Liver (tissue), 3 donors: ENCODE measurements around the gene INPPL1.
"Not testable (repeated sequence)": the region's sequence is repeated elsewhere in the genome, so short reads cannot be mapped to it uniquely, and the experiment has no call there.

Experiments
- ATF3 ChIP-seq: IDR thresholded peaks from 2 replicates; pipeline ENCODE4 v1.6.1; 2016; ENCODE audit warnings: antibody characterized with exemption
- CTCF ChIP-seq: fragments of 150-350 bp; IDR thresholded peaks from 2 replicates; pipeline ENCODE4 v1.5.1; 2017; ENCODE audit warnings: improper control_type of control experiment, low read depth, low read length; ENCODE audit not compliant: missing input control
- FOXA1 ChIP-seq: IDR thresholded peaks from 2 replicates; pipeline ENCODE4 v1.6.1; 2016; ENCODE audit warnings: antibody characterized with exemption
- GABPA ChIP-seq, 2 donors: IDR thresholded peaks in 1 of 2; conservative IDR thresholded peaks in 1 of 2; 2 replicates each; pipeline ENCODE4 v1.6.1; 2016; ENCODE audit warnings: antibody characterized with exemption in 2 of 2, mild to moderate bottlenecking in 1 of 2, moderate library complexity in 1 of 2
- HNF4A ChIP-seq, 2 donors: conservative IDR thresholded peaks; 2 replicates each; pipeline ENCODE4 v1.6.1; 2016; ENCODE audit warnings: antibody characterized with exemption in 2 of 2, mild to moderate bottlenecking in 2 of 2
- HNF4G ChIP-seq: IDR thresholded peaks from 2 replicates; pipeline ENCODE4 v1.6.1; 2016; ENCODE audit warnings: antibody characterized with exemption
- MAX ChIP-seq: IDR thresholded peaks from 2 replicates; pipeline ENCODE4 v1.6.1; 2016; ENCODE audit warnings: antibody characterized with exemption
- NR2F2 ChIP-seq: IDR thresholded peaks from 2 replicates; pipeline ENCODE4 v1.6.1; 2016; ENCODE audit warnings: antibody characterized with exemption
- RAD21 ChIP-seq, 2 donors: IDR thresholded peaks; 2 replicates each; pipeline ENCODE4 v1.6.1; 2016; ENCODE audit warnings: antibody characterized with exemption in 2 of 2, mild to moderate bottlenecking in 2 of 2
- REST ChIP-seq: IDR thresholded peaks from 2 replicates; pipeline ENCODE4 v1.6.1; 2016; ENCODE audit warnings: antibody characterized with exemption, mild to moderate bottlenecking
- SP1 ChIP-seq: IDR thresholded peaks from 2 replicates; pipeline ENCODE4 v1.6.1; 2018; ENCODE audit warnings: antibody characterized with exemption, mild to moderate bottlenecking
- TAF1 ChIP-seq: conservative IDR thresholded peaks from 2 replicates; pipeline ENCODE4 v1.6.1; 2016; ENCODE audit warnings: antibody characterized with exemption, mild to moderate bottlenecking
- ZBTB33 ChIP-seq: IDR thresholded peaks from 2 replicates; pipeline ENCODE4 v1.6.1; 2016; ENCODE audit warnings: antibody characterized with exemption
- donor health status: healthy.
- donor health status: healthy.

DNA sequence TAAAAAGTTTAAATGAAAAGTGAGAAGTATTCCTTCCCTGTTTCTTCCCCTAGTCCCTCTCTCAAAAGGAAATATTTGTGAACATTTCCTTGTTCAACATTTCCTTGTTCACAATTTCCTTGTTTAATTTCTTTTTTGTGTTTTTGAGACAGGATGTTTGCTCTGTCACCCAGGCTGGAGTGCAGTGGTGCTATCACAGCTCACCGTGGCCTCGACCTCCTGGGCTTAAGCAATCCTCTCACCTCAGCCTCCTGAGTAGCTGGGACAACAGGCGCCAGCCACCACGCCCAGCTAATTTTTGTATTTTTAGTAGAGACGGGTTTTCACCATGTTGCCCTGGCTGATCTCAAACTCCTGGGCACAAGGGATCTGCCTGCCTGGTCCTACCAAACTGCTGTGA is 42.4 kb downstream of the INPPL1 start:
- TF ChIP-seq TAF1; CTCF; RAD21 (IDR thresholded peaks at IDR 0.05); MAX; ATF3; REST; ZBTB33; NR2F2; FOXA1; HNF4A (conservative IDR thresholded peaks at IDR 0.05); HNF4G; SP1; GABPA (IDR thresholded peaks at IDR 0.05 in 1 of 2, conservative IDR thresholded peaks at IDR 0.05 in 1 of 2): not testable (repeated sequence)
